K562 (cell line): ENCODE measurements around the gene FANCC. TPM values are rescaled to one million over a fixed set of nuclear protein-coding genes. Genes with fewer than 3 reads are reported as not detected.

Experiments used
- ATAC-seq: fragments of 200-7000 bp; cut with Tn5 transposase; 3 replicates; pipeline ENCODE4 v1.9.1; 2020; ENCODE audit warnings: moderate library complexity
- BruUV-seq: library from RNA; stranded (reverse); fragments of 400-500 nt; replicated peaks from 2 replicates; lab custom pipeline; 2021; lab: Mats Ljungman, UMichigan
- CTCF ChIA-PET: fragments of 300-600 bp; formaldehyde crosslinking; extraction: SDS; loops from one replicate; lab custom pipeline; 2021; ENCODE audit warnings: low intra/inter-chr PET ratio; lab: Yijun Ruan, JAX
- POLR2A ChIA-PET: fragments of 300-600, 350-650 bp; sonication (Branson Sonifier 250); formaldehyde crosslinking; extraction: SDS; loops from one replicate; lab custom pipeline; 2021; ENCODE audit warnings: antibody characterized with exemption, inconsistent platforms; lab: Yijun Ruan, JAX
- DNase-seq, 4 experiments: peaks; one replicate each; pipeline versions ENCODE4 v3.0.0 to v3.0.0-alpha.2; 2011 to 2018; ENCODE audit warnings: low spot score in 3 of 4, mixed read lengths in 3 of 4; ENCODE audit errors: extremely low read depth in 1 of 4
- FAIRE-seq: peaks from 2 replicates; lab custom pipeline; 2011; peaks lifted over from hg19 to GRCh38; lab: Jason Lieb, UNC
- H2AFZ ChIP-seq: 2 replicates; pipeline ENCODE4 v1.6.0; 2011; ENCODE audit warnings: low read depth, low read length, control low read depth, inconsistent platforms
- H3K27ac ChIP-seq: fragments of 200-600 bp; 3 replicates; pipeline ENCODE4 v1.8.0; 2011; ENCODE audit warnings: low read depth, mild to moderate bottlenecking, control low read depth, inconsistent platforms, low read length, moderate library complexity, mixed read lengths; ENCODE audit errors: extremely low read depth
- H3K27me3 ChIP-seq, 2 experiments: fragments of 300-600 bp in 1 of 2; 2 replicates in 1 of 2; 3 replicates in 1 of 2; pipeline versions ENCODE4 v1.6.0 to v1.8.0; 2011; ENCODE audit warnings: inconsistent platforms in 2 of 2, low read length in 2 of 2, mild to moderate bottlenecking in 1 of 2, mixed read lengths in 1 of 2, moderate library complexity in 1 of 2; ENCODE audit not compliant: control insufficient read depth in 2 of 2, insufficient read depth in 2 of 2
- H3K36me3 ChIP-seq: fragments of 300-600 bp; 3 replicates; pipeline ENCODE4 v1.8.0; 2011; ENCODE audit warnings: mild to moderate bottlenecking, low read length, inconsistent platforms; ENCODE audit not compliant: control insufficient read depth, insufficient read depth
- H3K4me1 ChIP-seq, 2 experiments: fragments of 200-600 bp in 1 of 2; replicated peaks in 1 of 2; 2 replicates in 1 of 2; 3 replicates in 1 of 2; pipeline versions ENCODE4 v1.5.1 to v1.8.0; 2011; ENCODE audit warnings: inconsistent platforms in 2 of 2, low read length in 2 of 2, mild to moderate bottlenecking in 1 of 2, mixed read lengths in 1 of 2, moderate library complexity in 1 of 2; ENCODE audit not compliant: control insufficient read depth in 2 of 2, insufficient read depth in 2 of 2
- H3K4me2 ChIP-seq: 2 replicates; pipeline ENCODE4 v1.6.1; 2011; ENCODE audit warnings: low read length, control low read depth, inconsistent platforms, mixed read lengths; ENCODE audit not compliant: insufficient read depth
- H3K4me3 ChIP-seq: fragments of 200-600 bp; sonication (generic), shearing (Covaris generic); 2 replicates; pipeline ENCODE4 v1.5.1; 2016; ENCODE audit warnings: control low read depth, inconsistent platforms
- H3K79me2 ChIP-seq: fragments of 200-600 bp; 3 replicates; pipeline ENCODE4 v1.8.0; 2011; ENCODE audit warnings: low read length, inconsistent platforms; ENCODE audit not compliant: control insufficient read depth, insufficient read depth
- H3K9ac ChIP-seq, 2 experiments: 2 replicates each; pipeline versions ENCODE4 v1.6.0 to v1.6.1; 2011; ENCODE audit warnings: low read depth in 2 of 2, low read length in 2 of 2, control low read depth in 1 of 2, inconsistent platforms in 1 of 2, mild to moderate bottlenecking in 1 of 2, mixed read lengths in 1 of 2; ENCODE audit not compliant: insufficient read depth in 1 of 2
- H3K9me1 ChIP-seq: one replicate; pipeline ENCODE4 v1.6.0; 2011; ENCODE audit warnings: inconsistent platforms, mild to moderate bottlenecking, low read length, moderate library complexity; ENCODE audit not compliant: control insufficient read depth, insufficient read depth
- H3K9me3 ChIP-seq: replicated peaks from 2 replicates; pipeline ENCODE4 v1.5.1; 2011; ENCODE audit warnings: low read depth, low read length, inconsistent platforms; ENCODE audit not compliant: control insufficient read depth, insufficient read depth
- H4K20me1 ChIP-seq: replicated peaks from 2 replicates; pipeline ENCODE4 v1.6.1; 2011; ENCODE audit warnings: low read length, inconsistent platforms, mixed read lengths; ENCODE audit not compliant: control insufficient read depth, insufficient read depth
- HDGF ChIP-seq: fragments of 450-650 bp; IDR thresholded peaks from 2 replicates; pipeline ENCODE4 v1.6.1; 2016
- HSF4 ChIP-seq: fragments of 250-450 bp; sonication (Bioruptor Pico); IDR thresholded peaks from 2 replicates; pipeline ENCODE4 v2.1.2; 2022; ENCODE audit warnings: mild to moderate bottlenecking, moderate library complexity, borderline replicate concordance
- LEF1 ChIP-seq: fragments of 450-650 bp; IDR thresholded peaks from 2 replicates; pipeline ENCODE4 v1.6.1; 2016; ENCODE audit warnings: mild to moderate bottlenecking
- TCF3 ChIP-seq: sonication (generic); formaldehyde crosslinking; IDR thresholded peaks from 2 replicates; pipeline ENCODE4 v1.4.0; 2020; ENCODE audit warnings: mild to moderate bottlenecking, missing genetic modification reagents
- ZBTB7A ChIP-seq: IDR thresholded peaks from 2 replicates; pipeline ENCODE4 v1.6.1; 2011; ENCODE audit warnings: low read depth, mild to moderate bottlenecking, low read length, moderate library complexity, borderline replicate concordance; ENCODE audit not compliant: control insufficient read depth
- in situ Hi-C: fragments of 300-500 bp; cut with MboI; formaldehyde crosslinking; loops from 4 replicates; pipeline ENCODE4 v1.15.0; 2018; ENCODE audit warnings: inconsistent platforms, mixed read lengths
- intact Hi-C: fragments of 100-400 bp; cut with micrococcal nuclease; formaldehyde crosslinking; loops from 2 replicates; pipeline ENCODE4 v1.14.2; 2022
- polyA plus RNA-seq, 8 experiments: library from polyadenylated mRNA; depleted of rRNA in 4 of 8; stranded (reverse) in 5 of 8; unstranded in 3 of 8; fragments of >200 nt; fragmentation: Nextera tagmentation in 2 of 8; fragmentation: Illumina TruSeq in 1 of 8; extraction: Ambion mirVana in 2 of 8; extraction: Trizol in 1 of 8; gene quantifications; 2 replicates each; pipeline versions ENCODE4 v1.2.1 to v1.2.3, GENCODE V29; 2011 to 2014; ENCODE audit warnings: inconsistent platforms in 1 of 8, missing spikeins in 1 of 8
- total RNA-seq, 7 experiments: library from RNA; depleted of rRNA in 6 of 7; stranded (reverse); fragments of >200 nt in 6 of 7; fragmentation: Illumina TruSeq in 2 of 7; extraction: Trizol in 2 of 7; gene quantifications; 2 replicates each; pipeline versions ENCODE4 v1.2.1 to v1.2.3, GENCODE V29; 2011 to 2021; ENCODE audit warnings: low replicate concordance in 1 of 7
- TF ChIP-seq, protein P1 (sequence below): fragments of 250-450 bp; sonication (Bioruptor Pico); IDR thresholded peaks from 2 replicates; pipeline ENCODE4 v1.5.0; 2020; ENCODE audit warnings: mild to moderate bottlenecking, borderline replicate concordance
- TF ChIP-seq, protein P2 (sequence below): sonication (generic); IDR thresholded peaks from 2 replicates; pipeline ENCODE4 v1.6.1; 2016
- TF ChIP-seq, protein P3 (sequence below): sonication (generic); formaldehyde crosslinking; IDR thresholded peaks from 2 replicates; pipeline ENCODE4 v1.8.0; 2022; ENCODE audit warnings: missing genetic modification reagents, mild to moderate bottlenecking, borderline replicate concordance
- TF ChIP-seq, protein P4 (sequence below): sonication (generic); formaldehyde crosslinking; IDR thresholded peaks from 2 replicates; pipeline ENCODE4 v1.8.0; 2022; ENCODE audit warnings: mild to moderate bottlenecking, missing genetic modification reagents

Gene FANCC
- total and polyA plus RNA-seq, 9 of the 15 experiments (the other 6 are each of a cell fraction or from before 2014, with no cell fraction given) = 4.6 to 18.4 (median 14.2) TPM

DNA sequence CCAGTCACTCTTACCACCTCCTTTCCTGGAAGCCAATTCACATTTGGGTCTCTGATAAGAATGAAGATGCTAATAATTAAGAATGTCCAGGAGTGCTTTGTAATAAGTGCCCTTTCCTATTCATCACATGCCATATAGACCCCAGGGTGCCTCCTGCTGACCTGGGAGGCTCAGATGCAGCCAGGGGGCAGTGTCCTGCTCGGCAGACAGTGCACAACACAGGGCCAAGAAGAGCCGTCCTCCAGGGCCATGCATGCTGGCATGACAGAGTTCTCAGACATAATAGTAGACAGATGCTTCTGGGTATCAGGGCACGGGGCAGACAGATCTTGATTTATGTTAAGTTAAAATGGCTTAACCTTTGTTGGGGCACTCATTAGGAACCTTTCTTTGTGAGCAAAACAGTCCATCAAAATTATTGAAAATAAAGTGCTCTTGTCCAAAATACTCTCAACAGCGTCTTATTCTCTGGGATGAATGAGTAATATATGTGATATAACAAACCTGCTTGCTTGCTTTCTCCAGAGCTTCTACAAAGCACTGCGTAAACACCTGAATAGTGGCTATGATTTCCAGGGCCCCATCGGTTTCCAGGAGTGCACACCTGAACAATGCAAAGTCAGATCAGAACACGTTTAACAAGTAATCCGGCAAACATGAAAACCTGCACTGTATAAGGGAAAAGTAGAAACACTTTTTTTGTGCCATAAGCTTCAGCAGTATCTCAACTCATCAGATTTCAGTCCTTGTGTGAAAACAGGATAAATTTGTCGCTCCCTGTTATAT, 192.7 kb downstream of the FANCC start (continued):
- TF ChIP-seq, protein P1, sequence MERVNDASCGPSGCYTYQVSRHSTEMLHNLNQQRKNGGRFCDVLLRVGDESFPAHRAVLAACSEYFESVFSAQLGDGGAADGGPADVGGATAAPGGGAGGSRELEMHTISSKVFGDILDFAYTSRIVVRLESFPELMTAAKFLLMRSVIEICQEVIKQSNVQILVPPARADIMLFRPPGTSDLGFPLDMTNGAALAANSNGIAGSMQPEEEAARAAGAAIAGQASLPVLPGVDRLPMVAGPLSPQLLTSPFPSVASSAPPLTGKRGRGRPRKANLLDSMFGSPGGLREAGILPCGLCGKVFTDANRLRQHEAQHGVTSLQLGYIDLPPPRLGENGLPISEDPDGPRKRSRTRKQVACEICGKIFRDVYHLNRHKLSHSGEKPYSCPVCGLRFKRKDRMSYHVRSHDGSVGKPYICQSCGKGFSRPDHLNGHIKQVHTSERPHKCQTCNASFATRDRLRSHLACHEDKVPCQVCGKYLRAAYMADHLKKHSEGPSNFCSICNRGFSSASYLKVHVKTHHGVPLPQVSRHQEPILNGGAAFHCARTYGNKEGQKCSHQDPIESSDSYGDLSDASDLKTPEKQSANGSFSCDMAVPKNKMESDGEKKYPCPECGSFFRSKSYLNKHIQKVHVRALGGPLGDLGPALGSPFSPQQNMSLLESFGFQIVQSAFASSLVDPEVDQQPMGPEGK (CRISPR knock-in tag) = no peak
- no peak for TF ChIP-seq TCF3

DNA sequence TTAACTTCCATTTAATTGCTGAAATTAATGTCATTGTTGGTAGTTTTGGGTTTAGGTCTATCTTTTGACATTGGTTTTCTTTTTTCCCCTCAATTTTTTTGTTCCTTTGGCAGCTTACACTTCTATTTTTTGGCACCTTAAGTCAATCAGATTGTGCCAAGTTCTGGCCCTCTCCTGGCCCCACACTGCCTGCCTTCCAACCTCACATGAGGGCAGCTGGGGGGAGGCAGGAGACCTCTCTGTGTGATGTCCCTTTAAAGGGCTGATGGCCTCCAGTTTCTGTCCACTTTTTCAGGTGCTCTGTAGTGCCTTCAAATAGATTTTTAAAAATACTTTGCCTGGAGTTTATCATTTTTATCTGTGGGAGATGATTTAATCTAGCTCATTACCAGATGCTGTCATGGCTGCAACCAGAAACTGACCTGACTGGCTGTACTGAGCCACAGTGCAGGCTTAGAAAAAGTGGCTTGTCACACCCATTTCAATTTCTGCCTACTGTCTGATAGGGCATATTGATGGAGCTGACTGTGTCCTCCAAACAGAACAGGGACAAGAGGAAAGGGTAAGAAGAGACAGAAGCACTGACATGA, 196.6 kb downstream of the FANCC start:
- Histone ChIP-seq H3K9me3 (no peaks in the 10 kb centered on the region), H3K27me3 (no peaks in the 10 kb centered on the region), H4K20me1 (no peaks in the 10 kb centered on the region), H3K9me1 (no peaks in the 10 kb centered on the region), H3K79me2 (no peaks in the 10 kb centered on the region), H2AFZ (no peak overlapping the region), H3K27ac (no peak overlapping the region), H3K4me2 (no peak overlapping the region), H3K36me3 (peaks cover 7% of the 10 kb centered on the region; the same call in 2 of the 3 replicates), H3K4me1 (no peaks in the 10 kb centered on the region), H3K9ac (no peak overlapping the region), H3K4me3 (no peak overlapping the region)
- no peak for DNase-seq
- POLR2A ChIA-PET = interaction anchor here (0.8 kb wide), 1 partner anchor 10 kb away, joined by 4 read pairs; no protein-coding TSS in a partner anchor
- no peak for FAIRE-seq
- intact Hi-C loops = loop anchor here (10.0 kb wide), 1 partner anchor 566 kb away; the partner anchor contains the start of gene PCAT7
- CTCF ChIA-PET = no interaction called here
- in situ Hi-C loops = loop anchor here (5.0 to 10.0 kb wide), 2 partner anchors 336 to 439 kb away; no protein-coding TSS in a partner anchor
- BruUV-seq = no TSS peak
- no peak for ATAC-seq
- TF ChIP-seq, protein P2, sequence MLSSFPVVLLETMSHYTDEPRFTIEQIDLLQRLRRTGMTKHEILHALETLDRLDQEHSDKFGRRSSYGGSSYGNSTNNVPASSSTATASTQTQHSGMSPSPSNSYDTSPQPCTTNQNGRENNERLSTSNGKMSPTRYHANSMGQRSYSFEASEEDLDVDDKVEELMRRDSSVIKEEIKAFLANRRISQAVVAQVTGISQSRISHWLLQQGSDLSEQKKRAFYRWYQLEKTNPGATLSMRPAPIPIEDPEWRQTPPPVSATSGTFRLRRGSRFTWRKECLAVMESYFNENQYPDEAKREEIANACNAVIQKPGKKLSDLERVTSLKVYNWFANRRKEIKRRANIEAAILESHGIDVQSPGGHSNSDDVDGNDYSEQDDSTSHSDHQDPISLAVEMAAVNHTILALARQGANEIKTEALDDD = no peak
- TF ChIP-seq, protein P3, sequence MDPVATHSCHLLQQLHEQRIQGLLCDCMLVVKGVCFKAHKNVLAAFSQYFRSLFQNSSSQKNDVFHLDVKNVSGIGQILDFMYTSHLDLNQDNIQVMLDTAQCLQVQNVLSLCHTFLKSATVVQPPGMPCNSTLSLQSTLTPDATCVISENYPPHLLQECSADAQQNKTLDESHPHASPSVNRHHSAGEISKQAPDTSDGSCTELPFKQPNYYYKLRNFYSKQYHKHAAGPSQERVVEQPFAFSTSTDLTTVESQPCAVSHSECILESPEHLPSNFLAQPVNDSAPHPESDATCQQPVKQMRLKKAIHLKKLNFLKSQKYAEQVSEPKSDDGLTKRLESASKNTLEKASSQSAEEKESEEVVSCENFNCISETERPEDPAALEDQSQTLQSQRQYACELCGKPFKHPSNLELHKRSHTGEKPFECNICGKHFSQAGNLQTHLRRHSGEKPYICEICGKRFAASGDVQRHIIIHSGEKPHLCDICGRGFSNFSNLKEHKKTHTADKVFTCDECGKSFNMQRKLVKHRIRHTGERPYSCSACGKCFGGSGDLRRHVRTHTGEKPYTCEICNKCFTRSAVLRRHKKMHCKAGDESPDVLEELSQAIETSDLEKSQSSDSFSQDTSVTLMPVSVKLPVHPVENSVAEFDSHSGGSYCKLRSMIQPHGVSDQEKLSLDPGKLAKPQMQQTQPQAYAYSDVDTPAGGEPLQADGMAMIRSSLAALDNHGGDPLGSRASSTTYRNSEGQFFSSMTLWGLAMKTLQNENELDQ = no peak
- TF ChIP-seq HSF4 (CRISPR knock-in tag) (no peak), HDGF (no peak), ZBTB7A (no peak), LEF1 (no peak)
- TF ChIP-seq, protein P4, sequence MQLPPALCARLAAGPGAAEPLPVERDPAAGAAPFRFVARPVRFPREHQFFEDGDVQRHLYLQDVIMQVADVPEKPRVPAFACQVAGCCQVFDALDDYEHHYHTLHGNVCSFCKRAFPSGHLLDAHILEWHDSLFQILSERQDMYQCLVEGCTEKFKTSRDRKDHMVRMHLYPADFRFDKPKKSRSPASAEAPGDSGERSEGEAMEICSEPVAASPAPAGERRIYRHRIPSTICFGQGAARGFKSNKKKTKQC (CRISPR knock-in tag) = no peak
